ENCODE measurements around the gene FXYD3. TPM values are rescaled to one million over a fixed set of nuclear protein-coding genes. Genes with fewer than 3 reads are reported as not detected.

The FXYD3 gene
- polyA plus RNA-seq, 1 of the 3 experiments (the other 2 are of a cell fraction), result not detected

DNA sequence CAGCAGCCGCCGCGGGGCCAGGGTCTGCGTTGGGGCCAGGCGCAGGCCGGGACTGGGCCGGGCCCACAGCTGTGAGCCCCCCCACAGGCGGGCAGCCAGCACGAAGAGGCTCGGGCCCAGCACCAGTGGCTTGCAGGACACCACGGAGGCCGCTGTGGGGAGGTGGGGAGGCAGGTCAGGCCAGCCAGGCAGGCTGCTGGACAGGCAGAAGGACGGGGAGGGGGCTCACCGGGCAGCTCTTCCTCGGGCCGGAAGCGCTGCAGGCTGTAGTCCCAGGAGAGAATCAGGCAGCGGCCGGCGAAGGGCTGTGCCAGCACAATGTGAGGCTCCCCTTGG is 11.0 kb downstream of the FXYD3 start:
- Histone ChIP-seq H2AFZ (ENCODE audit: low read depth) (no peak overlapping the region), H3K9me2 (no peaks in the 10 kb centered on the region), H3K4me2 (no peak overlapping the region), H4K20me1 (ENCODE audit: insufficient read depth) (no peaks in the 10 kb centered on the region), H3K4me3 (ENCODE audit: low read depth in 2 of 2, low read length in 1 of 2) (no peak overlapping the region), H3F3A (replicated peaks; ENCODE audit: insufficient read depth) (no peaks in the 10 kb centered on the region), H3K9ac (no peak overlapping the region), H3K27ac (ENCODE audit: low read depth in 2 of 2, low read length in 1 of 2) (no peak overlapping the region), H3K4me1 (ENCODE audit: control insufficient read depth in 1 of 2, insufficient read depth in 2 of 2, low read depth in 1 of 2, low read length in 1 of 2) (peaks cover 0 to 8% of the 10 kb centered on the region in 2 experiments; a peak in 1 of 4 replicates), H3K79me2 (ENCODE audit: insufficient read depth) (no peaks in the 10 kb centered on the region), H3K27me3 (ENCODE audit: insufficient read depth) (no peaks in the 10 kb centered on the region; the same call in 1 of the 2 replicates), H3K36me3 (replicated peaks in 1 of 2; ENCODE audit: control insufficient read depth in 1 of 2, insufficient read depth in 2 of 2, low read length in 1 of 2) (no peaks in the 10 kb centered on the region), H3K9me3 (no peaks in the 10 kb centered on the region)
- CTCF ChIA-PET, result interaction anchor here (4.6 to 7.5 kb wide), 3 partner anchors 10 to 59 kb away, joined by 18 to 60 read pairs (median 35); partner anchors contain the start of genes FXYD1, FXYD3 and LGI4
- no peak for DNase-seq
- POLR2A ChIA-PET, result no interaction called here
- TF ChIP-seq, protein P1, sequence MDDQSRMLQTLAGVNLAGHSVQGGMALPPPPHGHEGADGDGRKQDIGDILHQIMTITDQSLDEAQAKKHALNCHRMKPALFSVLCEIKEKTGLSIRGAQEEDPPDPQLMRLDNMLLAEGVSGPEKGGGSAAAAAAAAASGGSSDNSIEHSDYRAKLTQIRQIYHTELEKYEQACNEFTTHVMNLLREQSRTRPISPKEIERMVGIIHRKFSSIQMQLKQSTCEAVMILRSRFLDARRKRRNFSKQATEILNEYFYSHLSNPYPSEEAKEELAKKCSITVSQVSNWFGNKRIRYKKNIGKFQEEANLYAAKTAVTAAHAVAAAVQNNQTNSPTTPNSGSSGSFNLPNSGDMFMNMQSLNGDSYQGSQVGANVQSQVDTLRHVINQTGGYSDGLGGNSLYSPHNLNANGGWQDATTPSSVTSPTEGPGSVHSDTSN (IDR thresholded peaks at IDR 0.05), result no peak
- TF ChIP-seq, protein P2, sequence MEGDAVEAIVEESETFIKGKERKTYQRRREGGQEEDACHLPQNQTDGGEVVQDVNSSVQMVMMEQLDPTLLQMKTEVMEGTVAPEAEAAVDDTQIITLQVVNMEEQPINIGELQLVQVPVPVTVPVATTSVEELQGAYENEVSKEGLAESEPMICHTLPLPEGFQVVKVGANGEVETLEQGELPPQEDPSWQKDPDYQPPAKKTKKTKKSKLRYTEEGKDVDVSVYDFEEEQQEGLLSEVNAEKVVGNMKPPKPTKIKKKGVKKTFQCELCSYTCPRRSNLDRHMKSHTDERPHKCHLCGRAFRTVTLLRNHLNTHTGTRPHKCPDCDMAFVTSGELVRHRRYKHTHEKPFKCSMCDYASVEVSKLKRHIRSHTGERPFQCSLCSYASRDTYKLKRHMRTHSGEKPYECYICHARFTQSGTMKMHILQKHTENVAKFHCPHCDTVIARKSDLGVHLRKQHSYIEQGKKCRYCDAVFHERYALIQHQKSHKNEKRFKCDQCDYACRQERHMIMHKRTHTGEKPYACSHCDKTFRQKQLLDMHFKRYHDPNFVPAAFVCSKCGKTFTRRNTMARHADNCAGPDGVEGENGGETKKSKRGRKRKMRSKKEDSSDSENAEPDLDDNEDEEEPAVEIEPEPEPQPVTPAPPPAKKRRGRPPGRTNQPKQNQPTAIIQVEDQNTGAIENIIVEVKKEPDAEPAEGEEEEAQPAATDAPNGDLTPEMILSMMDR (IDR thresholded peaks at IDR 0.05), result no peak
- 80% methylated on average over 15 of the region's 20 CpGs for WGBS (ENCODE audit: low lambda C conversion rate)

DNA sequence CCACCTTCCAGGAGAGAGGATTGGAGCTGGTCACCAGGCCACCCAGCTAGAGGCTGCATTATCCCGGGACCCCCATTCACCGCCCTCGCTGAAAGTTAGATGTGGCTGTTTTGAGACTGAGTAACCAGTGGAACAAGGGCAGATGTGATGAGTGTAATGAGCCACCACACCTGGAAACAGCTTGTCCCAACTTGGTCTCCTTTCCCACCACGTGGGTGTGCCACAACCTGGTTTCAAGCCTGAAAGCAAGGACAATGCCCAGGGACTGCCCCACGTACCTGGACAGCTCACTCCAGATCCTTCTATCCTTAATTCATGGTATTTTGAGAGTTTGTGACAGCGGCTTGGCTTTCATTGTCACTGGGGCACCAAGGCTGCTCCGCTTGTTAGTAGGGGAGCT is 12.2 kb downstream of the FXYD3 start:
- POLR2A ChIA-PET, result no interaction called here
- CTCF ChIA-PET, result interaction anchor here (0.7 to 7.5 kb wide), 6 partner anchors 9 to 83 kb away, joined by 3 to 60 read pairs (median 14); partner anchors contain the start of genes FXYD1, FXYD3 and LGI4
- TF ChIP-seq NRF1 (IDR thresholded peaks at IDR 0.05; ENCODE audit: low read depth, low read length) (no peak), MXI1 (IDR thresholded peaks at IDR 0.05; ENCODE audit: low read depth, low read length) (no peak), FOSL2 (IDR thresholded peaks at IDR 0.05; ENCODE audit: borderline replicate concordance, low read depth) (no peak), JUND (IDR thresholded peaks at IDR 0.05) (no peak), YY1 (IDR thresholded peaks at IDR 0.05; ENCODE audit: low read depth) (no peak), ELF1 (IDR thresholded peaks at IDR 0.05) (no peak), GABPA (IDR thresholded peaks at IDR 0.05; ENCODE audit: low read depth) (no peak), POLR2AphosphoS5 (IDR thresholded peaks at IDR 0.05; ENCODE audit: low read depth, low read length) (no peak), RCOR1 (IDR thresholded peaks at IDR 0.05; ENCODE audit: low read length) (no peak), MEF2A (IDR thresholded peaks at IDR 0.05; ENCODE audit: borderline replicate concordance, low read depth) (no peak), EZH2phosphoT487 (IDR thresholded peaks at IDR 0.05; ENCODE audit: borderline replicate concordance, low read depth) (no peak), EP300 (IDR thresholded peaks at IDR 0.05; ENCODE audit: borderline replicate concordance in 1 of 2, low read depth in 1 of 2, low read length in 1 of 2) (no peak), FOXM1 (IDR thresholded peaks at IDR 0.05; ENCODE audit: low read depth) (no peak), SIN3A (IDR thresholded peaks at IDR 0.05; ENCODE audit: borderline replicate concordance, low read depth, low read length) (no peak)
- TF ChIP-seq, protein P3, sequence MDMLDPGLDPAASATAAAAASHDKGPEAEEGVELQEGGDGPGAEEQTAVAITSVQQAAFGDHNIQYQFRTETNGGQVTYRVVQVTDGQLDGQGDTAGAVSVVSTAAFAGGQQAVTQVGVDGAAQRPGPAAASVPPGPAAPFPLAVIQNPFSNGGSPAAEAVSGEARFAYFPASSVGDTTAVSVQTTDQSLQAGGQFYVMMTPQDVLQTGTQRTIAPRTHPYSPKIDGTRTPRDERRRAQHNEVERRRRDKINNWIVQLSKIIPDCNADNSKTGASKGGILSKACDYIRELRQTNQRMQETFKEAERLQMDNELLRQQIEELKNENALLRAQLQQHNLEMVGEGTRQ (IDR thresholded peaks at IDR 0.05; ENCODE audit: borderline replicate concordance, low read depth, low read length), result no peak
- TF ChIP-seq, protein P4, sequence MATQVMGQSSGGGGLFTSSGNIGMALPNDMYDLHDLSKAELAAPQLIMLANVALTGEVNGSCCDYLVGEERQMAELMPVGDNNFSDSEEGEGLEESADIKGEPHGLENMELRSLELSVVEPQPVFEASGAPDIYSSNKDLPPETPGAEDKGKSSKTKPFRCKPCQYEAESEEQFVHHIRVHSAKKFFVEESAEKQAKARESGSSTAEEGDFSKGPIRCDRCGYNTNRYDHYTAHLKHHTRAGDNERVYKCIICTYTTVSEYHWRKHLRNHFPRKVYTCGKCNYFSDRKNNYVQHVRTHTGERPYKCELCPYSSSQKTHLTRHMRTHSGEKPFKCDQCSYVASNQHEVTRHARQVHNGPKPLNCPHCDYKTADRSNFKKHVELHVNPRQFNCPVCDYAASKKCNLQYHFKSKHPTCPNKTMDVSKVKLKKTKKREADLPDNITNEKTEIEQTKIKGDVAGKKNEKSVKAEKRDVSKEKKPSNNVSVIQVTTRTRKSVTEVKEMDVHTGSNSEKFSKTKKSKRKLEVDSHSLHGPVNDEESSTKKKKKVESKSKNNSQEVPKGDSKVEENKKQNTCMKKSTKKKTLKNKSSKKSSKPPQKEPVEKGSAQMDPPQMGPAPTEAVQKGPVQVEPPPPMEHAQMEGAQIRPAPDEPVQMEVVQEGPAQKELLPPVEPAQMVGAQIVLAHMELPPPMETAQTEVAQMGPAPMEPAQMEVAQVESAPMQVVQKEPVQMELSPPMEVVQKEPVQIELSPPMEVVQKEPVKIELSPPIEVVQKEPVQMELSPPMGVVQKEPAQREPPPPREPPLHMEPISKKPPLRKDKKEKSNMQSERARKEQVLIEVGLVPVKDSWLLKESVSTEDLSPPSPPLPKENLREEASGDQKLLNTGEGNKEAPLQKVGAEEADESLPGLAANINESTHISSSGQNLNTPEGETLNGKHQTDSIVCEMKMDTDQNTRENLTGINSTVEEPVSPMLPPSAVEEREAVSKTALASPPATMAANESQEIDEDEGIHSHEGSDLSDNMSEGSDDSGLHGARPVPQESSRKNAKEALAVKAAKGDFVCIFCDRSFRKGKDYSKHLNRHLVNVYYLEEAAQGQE (IDR thresholded peaks at IDR 0.05; ENCODE audit: low read depth, low read length), result no peak
- TF ChIP-seq, protein P5, sequence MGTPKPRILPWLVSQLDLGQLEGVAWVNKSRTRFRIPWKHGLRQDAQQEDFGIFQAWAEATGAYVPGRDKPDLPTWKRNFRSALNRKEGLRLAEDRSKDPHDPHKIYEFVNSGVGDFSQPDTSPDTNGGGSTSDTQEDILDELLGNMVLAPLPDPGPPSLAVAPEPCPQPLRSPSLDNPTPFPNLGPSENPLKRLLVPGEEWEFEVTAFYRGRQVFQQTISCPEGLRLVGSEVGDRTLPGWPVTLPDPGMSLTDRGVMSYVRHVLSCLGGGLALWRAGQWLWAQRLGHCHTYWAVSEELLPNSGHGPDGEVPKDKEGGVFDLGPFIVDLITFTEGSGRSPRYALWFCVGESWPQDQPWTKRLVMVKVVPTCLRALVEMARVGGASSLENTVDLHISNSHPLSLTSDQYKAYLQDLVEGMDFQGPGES (IDR thresholded peaks at IDR 0.05; ENCODE audit: low read depth, low read length), result no peak
- TF ChIP-seq, protein P6, sequence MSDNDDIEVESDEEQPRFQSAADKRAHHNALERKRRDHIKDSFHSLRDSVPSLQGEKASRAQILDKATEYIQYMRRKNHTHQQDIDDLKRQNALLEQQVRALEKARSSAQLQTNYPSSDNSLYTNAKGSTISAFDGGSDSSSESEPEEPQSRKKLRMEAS (IDR thresholded peaks at IDR 0.05; ENCODE audit: low read depth), result no peak

More for the DNA sequence above, 12.2 kb downstream of the FXYD3 start:
- Histone ChIP-seq H3K4me1 (ENCODE audit: control insufficient read depth in 1 of 2, insufficient read depth in 2 of 2, low read depth in 1 of 2, low read length in 1 of 2) (peaks cover 0 to 8% of the 10 kb centered on the region in 2 experiments; a peak in 1 of 4 replicates), H3K9ac (no peak overlapping the region), H3K27me3 (ENCODE audit: insufficient read depth) (no peaks in the 10 kb centered on the region; the same call in 1 of the 2 replicates), H3K36me3 (replicated peaks in 1 of 2; ENCODE audit: control insufficient read depth in 1 of 2, insufficient read depth in 2 of 2, low read length in 1 of 2) (no peaks in the 10 kb centered on the region), H3K27ac (ENCODE audit: low read depth in 2 of 2, low read length in 1 of 2) (no peak overlapping the region), H4K20me1 (ENCODE audit: insufficient read depth) (no peaks in the 10 kb centered on the region), H3K9me3 (no peaks in the 10 kb centered on the region), H3K4me3 (ENCODE audit: low read depth in 2 of 2, low read length in 1 of 2) (no peak overlapping the region), H3K9me2 (no peaks in the 10 kb centered on the region), H2AFZ (ENCODE audit: low read depth) (no peak overlapping the region), H3F3A (replicated peaks; ENCODE audit: insufficient read depth) (no peaks in the 10 kb centered on the region), H3K79me2 (ENCODE audit: insufficient read depth) (no peaks in the 10 kb centered on the region), H3K4me2 (no peak overlapping the region)
- 75% methylated on average over 6 of the region's 7 CpGs for WGBS (ENCODE audit: low lambda C conversion rate)
- DNase-seq, result no peak

Measured in SK-N-SH (cell line).